Measurements from ENCODE around the gene SEMA4D. TPM values are rescaled to one million over a fixed set of nuclear protein-coding genes. Genes with fewer than 3 reads are reported as not detected.

SEMA4D gene
- total and polyA plus RNA-seq, 2 of the 13 experiments (the other 11 are each of a cell fraction or from before 2014, with no cell fraction given): 0.13 to 0.16 TPM

GRCh38 chr9:89464300-89464901, 33.5 kb downstream of the SEMA4D start:
- TF ChIP-seq ZNF770 (CRISPR knock-in tag; IDR thresholded peaks at IDR 0.05): no peak
- no peak for TF ChIP-seq HMGXB3 (CRISPR knock-in tag; IDR thresholded peaks at IDR 0.05; ENCODE audit: borderline replicate concordance)
- no peak for TF ChIP-seq SATB2 (CRISPR knock-in tag; IDR thresholded peaks at IDR 0.05)
- no peak for TF ChIP-seq ZNF160 (CRISPR knock-in tag; IDR thresholded peaks at IDR 0.05)
- TF ChIP-seq ZFYVE20 (CRISPR knock-in tag; IDR thresholded peaks at IDR 0.05; ENCODE audit: borderline replicate concordance, low read depth): no peak
- no peak for TF ChIP-seq ZNF367 (CRISPR knock-in tag; IDR thresholded peaks at IDR 0.05; ENCODE audit: borderline replicate concordance)
- no peak for TF ChIP-seq NR1H2 (CRISPR knock-in tag; IDR thresholded peaks at IDR 0.05; ENCODE audit: borderline replicate concordance, low read depth)
- TF ChIP-seq NFIC (IDR thresholded peaks at IDR 0.05; ENCODE audit: low read length): no peak
- no peak for TF ChIP-seq ZC3H4 (CRISPR knock-in tag; IDR thresholded peaks at IDR 0.05; ENCODE audit: borderline replicate concordance)
- TF ChIP-seq SNAPC2 (CRISPR knock-in tag; IDR thresholded peaks at IDR 0.05): no peak
- no peak for TF ChIP-seq ZNF746 (CRISPR knock-in tag; IDR thresholded peaks at IDR 0.05)
- no peak for TF ChIP-seq ZNF138 (CRISPR knock-in tag; IDR thresholded peaks at IDR 0.05; ENCODE audit: low read depth)
- CTCF ChIA-PET (ENCODE audit: low intra/inter-chr PET ratio, low total read pairs): no interaction called here
- Histone ChIP-seq H3K9me3 (ENCODE audit: low read length) (no peaks in the 10 kb centered on the region), H3K36me3 (replicated peaks in 1 of 2; ENCODE audit: control insufficient read depth in 1 of 2, insufficient read depth in 2 of 2, low read length in 2 of 2) (no peaks in the 10 kb centered on the region), H2AFZ (ENCODE audit: low read length) (no peak overlapping the region), H3K27me3 (ENCODE audit: control insufficient read depth in 1 of 2, insufficient read depth in 2 of 2, low read length in 2 of 2) (peaks cover 0 to 4% of the 10 kb centered on the region in 2 experiments; a peak in 1 of 5 replicates), H3K4me1 (ENCODE audit: insufficient read depth, low read length) (no peaks in the 10 kb centered on the region), H3K9ac (ENCODE audit: insufficient read depth, low read depth, low read length) (no peak overlapping the region), H3K27ac (ENCODE audit: extremely low read length, insufficient read depth, low read length) (no peak overlapping the region), H3K4me3 (replicated peaks in 1 of 3; ENCODE audit: insufficient read depth in 1 of 3, low read depth in 2 of 3, low read length in 3 of 3) (no peak overlapping the region), H4K20me1 (ENCODE audit: insufficient read depth, low read length) (no peaks in the 10 kb centered on the region), H3K4me2 (ENCODE audit: low read depth, low read length) (no peak overlapping the region), H3K79me2 (ENCODE audit: insufficient read depth, low read length) (no peaks in the 10 kb centered on the region)
- POLR2A ChIA-PET: no interaction called here
- FAIRE-seq (no peak), DNase-seq (ENCODE audit: low spot score) (no peak), ATAC-seq (no peak)
- WGBS (ENCODE audit: low lambda C conversion rate): 32% methylated on average over 6 of the region's 7 CpGs
- BruUV-seq (replicated peaks): no TSS peak
- intact Hi-C loops (cut with micrococcal nuclease; ENCODE audit: unreplicated experiment) (no loop called here), in situ Hi-C loops (cut with HindIII; ENCODE audit: extremely low pct_ligation_motif_present, low pct_unique_long_range_greater_than_20kb) (no loop called here)
